NT2/D1 (cell line): ENCODE data around the gene NIT2.

Experiments
- SUZ12 ChIP-seq: IDR thresholded peaks from 2 replicates; pipeline ENCODE4 v1.6.1; 2011; ENCODE audit not compliant: insufficient read length, insufficient read depth; ENCODE audit errors: extremely low read depth
- YY1 ChIP-seq: IDR thresholded peaks from 2 replicates; pipeline ENCODE4 v1.6.1; 2011; ENCODE audit not compliant: insufficient read length, insufficient read depth

GRCh38 chr3:100368441-100368840 lies 33.9 kb downstream of the NIT2 start:
- TF ChIP-seq YY1 (no peak), SUZ12 (no peak)
